Retinal pigment epithelial cell (primary cell): ENCODE measurements around the gene PCNT.

ENCODE experiments used
- DNase-seq: peaks from one replicate; pipeline ENCODE4 v3.0.0-alpha.2; 2010; ENCODE audit warnings: low read depth
- H3K4me3 ChIP-seq: 2 replicates; pipeline ENCODE4 v1.5.1; 2011; ENCODE audit warnings: mild to moderate bottlenecking, low read length, control low read depth, moderate library complexity
- TF ChIP-seq, protein P1 (sequence below): conservative IDR thresholded peaks from 2 replicates; pipeline ENCODE4 v1.5.1; 2011; ENCODE audit warnings: low read depth, low read length, control low read depth, inconsistent platforms

The PCNT gene

GRCh38 chr21:46477765-46478164 is 153.8 kb downstream of the PCNT start:
- TF ChIP-seq, protein P1, sequence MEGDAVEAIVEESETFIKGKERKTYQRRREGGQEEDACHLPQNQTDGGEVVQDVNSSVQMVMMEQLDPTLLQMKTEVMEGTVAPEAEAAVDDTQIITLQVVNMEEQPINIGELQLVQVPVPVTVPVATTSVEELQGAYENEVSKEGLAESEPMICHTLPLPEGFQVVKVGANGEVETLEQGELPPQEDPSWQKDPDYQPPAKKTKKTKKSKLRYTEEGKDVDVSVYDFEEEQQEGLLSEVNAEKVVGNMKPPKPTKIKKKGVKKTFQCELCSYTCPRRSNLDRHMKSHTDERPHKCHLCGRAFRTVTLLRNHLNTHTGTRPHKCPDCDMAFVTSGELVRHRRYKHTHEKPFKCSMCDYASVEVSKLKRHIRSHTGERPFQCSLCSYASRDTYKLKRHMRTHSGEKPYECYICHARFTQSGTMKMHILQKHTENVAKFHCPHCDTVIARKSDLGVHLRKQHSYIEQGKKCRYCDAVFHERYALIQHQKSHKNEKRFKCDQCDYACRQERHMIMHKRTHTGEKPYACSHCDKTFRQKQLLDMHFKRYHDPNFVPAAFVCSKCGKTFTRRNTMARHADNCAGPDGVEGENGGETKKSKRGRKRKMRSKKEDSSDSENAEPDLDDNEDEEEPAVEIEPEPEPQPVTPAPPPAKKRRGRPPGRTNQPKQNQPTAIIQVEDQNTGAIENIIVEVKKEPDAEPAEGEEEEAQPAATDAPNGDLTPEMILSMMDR = no peak
- no peak for DNase-seq
- no peak overlapping the region for H3K4me3 ChIP-seq

GRCh38 chr21:46478910-46479309 is 155.0 kb downstream of the PCNT start:
- H3K4me3 ChIP-seq = no peak overlapping the region
- DNase-seq = no peak
- TF ChIP-seq, protein P1 = no peak

DNA sequence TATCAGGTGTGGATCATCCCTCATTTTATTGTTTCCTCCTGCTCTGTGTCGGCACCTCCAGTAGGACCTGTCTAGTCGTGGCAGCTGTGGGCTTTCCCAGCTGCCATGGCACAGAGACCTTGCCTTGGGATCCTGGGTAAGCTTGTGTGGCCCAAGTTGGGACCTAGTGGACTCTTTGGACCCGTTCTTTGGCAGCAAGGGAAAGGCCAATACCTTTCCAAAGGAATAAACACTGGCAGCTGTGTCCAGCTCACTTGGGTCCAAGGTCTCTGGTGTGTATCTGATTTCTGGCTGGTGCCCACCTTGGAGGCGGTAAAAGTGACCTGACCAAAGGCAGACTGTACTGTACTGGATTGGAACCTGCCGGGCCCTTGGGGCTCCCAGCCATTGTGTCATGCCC is 156.5 kb downstream of the PCNT start:
- no peak for DNase-seq
- no peak overlapping the region for H3K4me3 ChIP-seq
- TF ChIP-seq, protein P1 = no peak

DNA sequence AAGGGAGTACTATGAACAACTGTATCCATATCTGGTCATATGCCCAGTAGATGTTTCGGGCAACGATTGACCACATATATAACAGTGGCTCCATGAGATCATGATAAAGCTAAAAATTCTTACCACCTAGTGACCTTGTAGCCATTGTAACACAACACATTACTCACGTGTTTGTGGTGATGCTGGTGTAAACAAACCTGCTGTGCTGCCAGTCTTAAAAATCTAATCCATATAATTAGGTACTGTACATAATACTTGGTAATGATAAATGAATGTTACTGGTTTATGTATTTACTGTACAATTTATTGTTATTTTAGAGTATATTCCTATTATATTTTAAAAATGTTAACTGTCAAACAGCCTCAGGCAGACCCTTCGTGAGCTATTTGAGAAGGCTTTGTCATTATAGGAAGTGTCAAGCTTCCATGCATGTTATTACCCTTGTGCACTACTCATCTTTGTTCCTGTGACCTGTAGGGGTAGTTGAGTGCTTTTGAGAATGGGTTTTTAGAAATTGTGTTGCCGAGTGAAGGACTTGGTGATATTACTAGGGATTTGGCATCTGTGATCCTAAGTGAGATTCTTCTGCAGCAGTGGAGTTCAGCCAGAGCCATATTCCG is 158.4 kb downstream of the PCNT start:
- no peak overlapping the region for H3K4me3 ChIP-seq
- TF ChIP-seq, protein P1 = no peak

GRCh38 chr21:46482846-46483231 is 158.9 kb downstream of the PCNT start:
- no peak overlapping the region for H3K4me3 ChIP-seq
- TF ChIP-seq, protein P1 = no peak
- no peak for DNase-seq

More for the DNA sequence above, 158.4 kb downstream of the PCNT start:
- DNase-seq = no peak

GRCh38 chr21:46483300-46484295 is 159.6 kb downstream of the PCNT start:
- H3K4me3 ChIP-seq = no peak overlapping the region
- TF ChIP-seq, protein P1 = no peak
- DNase-seq = no peak
